Measurements from ENCODE around the gene TCF25.

Gene TCF25

GRCh38 chr16:89949756-89950155, 76.4 kb downstream of the TCF25 start:
- no peak for DNase-seq

GRCh38 chr16:89951509-89951908, 78.1 kb downstream of the TCF25 start:
- no peak for DNase-seq

GRCh38 chr16:89952049-89952448, 78.7 kb downstream of the TCF25 start:
- DNase-seq, result no peak

GRCh38 chr16:89952551-89952950, 79.2 kb downstream of the TCF25 start:
- DNase-seq, result no peak

- no peak for DNase-seq
These were observed 80.4 kb downstream of the TCF25 start for GRCh38 chr16:89953671-89954406.

- DNase-seq, result no peak
These were observed 81.1 kb downstream of the TCF25 start for GRCh38 chr16:89954462-89954861.

- DNase-seq, result no peak
These were observed 81.8 kb downstream of the TCF25 start for GRCh38 chr16:89955001-89955685.

GRCh38 chr16:89956505-89957215, 83.3 kb downstream of the TCF25 start:
- no peak for DNase-seq

- DNase-seq, result no peak
These were observed 83.9 kb downstream of the TCF25 start for GRCh38 chr16:89957216-89957785.

- no peak for DNase-seq
These were observed 84.7 kb downstream of the TCF25 start for GRCh38 chr16:89958068-89958467.

- DNase-seq, result no peak
These were observed 85.2 kb downstream of the TCF25 start for GRCh38 chr16:89958596-89958995.

GRCh38 chr16:89960966-89961365, 87.6 kb downstream of the TCF25 start:
- DNase-seq, result no peak

All from stimulated activated CD4-positive, alpha-beta T cell treated with anti-CD3 and anti-CD28 coated beads, Interleukin-4, amount 100 ng/mL, for 24 hours (primary cell).